HTERT RPE-1 (cell line): Measurements from ENCODE around the gene FRMD8.
"Not testable (repeated sequence)": the region's sequence is repeated elsewhere in the genome, so short reads cannot be mapped to it uniquely, and the experiment has no call there.

Experiments used
- in situ Hi-C: fragments of 300-500 bp; cut with MboI; formaldehyde crosslinking; loops from 4 replicates; pipeline ENCODE4 v1.14.3; 2020; ENCODE audit warnings: low sequenced_read_pairs

The FRMD8 gene

GRCh38 chr11:65434667-65435410, 48.4 kb downstream of the FRMD8 start:
- in situ Hi-C loops, result no loop called here

- in situ Hi-C loops, result no loop called here
These were observed 49.0 kb downstream of the FRMD8 start for GRCh38 chr11:65435411-65435931.

- in situ Hi-C loops, result no loop called here
These were observed 49.6 kb downstream of the FRMD8 start for GRCh38 chr11:65435981-65436411.

GRCh38 chr11:65436412-65437032, 50.1 kb downstream of the FRMD8 start:
- in situ Hi-C loops, result no loop called here

- in situ Hi-C loops, result no loop called here
These were observed 51.2 kb downstream of the FRMD8 start for GRCh38 chr11:65437436-65438227.

GRCh38 chr11:65438257-65439151, 52.1 kb downstream of the FRMD8 start:
- in situ Hi-C loops, result no loop called here

GRCh38 chr11:65439331-65440181, 53.1 kb downstream of the FRMD8 start:
- in situ Hi-C loops, result no loop called here

GRCh38 chr11:65440831-65441499, 54.5 kb downstream of the FRMD8 start:
- in situ Hi-C loops, result no loop called here

GRCh38 chr11:65442842-65443331, 56.5 kb downstream of the FRMD8 start:
- in situ Hi-C loops, result no loop called here

GRCh38 chr11:65444314-65445051, 58.0 kb downstream of the FRMD8 start:
- in situ Hi-C loops, result no loop called here

- in situ Hi-C loops, result no loop called here
These were observed 58.7 kb downstream of the FRMD8 start for GRCh38 chr11:65445101-65445603.

- in situ Hi-C loops, result no loop called here
These were observed 59.4 kb downstream of the FRMD8 start for GRCh38 chr11:65445604-65446445.

- in situ Hi-C loops, result no loop called here
These were observed 60.2 kb downstream of the FRMD8 start for GRCh38 chr11:65446446-65447277.

GRCh38 chr11:65448074-65448417, 61.6 kb downstream of the FRMD8 start:
- in situ Hi-C loops, result no loop called here

GRCh38 chr11:65448418-65449105, 62.1 kb downstream of the FRMD8 start:
- in situ Hi-C loops, result no loop called here

GRCh38 chr11:65451301-65451700, 64.9 kb downstream of the FRMD8 start:
- in situ Hi-C loops, result not testable (repeated sequence)
